ENCODE results near the gene PNLDC1. TPM values are rescaled to one million over a fixed set of nuclear protein-coding genes. Genes with fewer than 3 reads are reported as not detected.

The PNLDC1 gene
- total and polyA plus RNA-seq, 2 of the 4 experiments (the other 2 are of a cell fraction) = not detected

DNA sequence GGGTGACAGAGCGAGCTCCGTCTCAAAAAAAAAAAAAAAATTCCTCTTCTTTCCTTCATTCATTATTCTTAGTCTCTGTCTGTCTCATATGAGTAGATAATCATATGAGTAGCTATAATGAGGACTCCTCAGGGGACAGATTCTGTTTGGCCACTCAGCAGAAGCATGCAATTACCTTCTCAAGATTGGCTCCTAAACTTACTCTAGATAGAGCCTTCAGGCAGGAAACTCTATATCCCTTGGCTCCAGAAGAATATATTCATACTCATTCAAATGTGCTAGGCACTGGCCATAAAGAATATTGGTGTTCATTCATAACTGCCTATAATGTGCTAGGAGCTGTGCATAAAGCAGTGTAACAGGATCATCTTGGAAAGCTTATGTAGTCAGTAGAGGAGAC is 40.4 kb upstream of the PNLDC1 start:
- dilution Hi-C loops (cut with HindIII; ENCODE audit: low sequenced_read_pairs, unreplicated experiment) = no loop called here
- Histone ChIP-seq H3K4ac (ENCODE audit: low read depth, low read length) (no peak overlapping the region), H3K9ac (ENCODE audit: low read depth, low read length) (no peak overlapping the region)

More for the DNA sequence above, 40.4 kb upstream of the PNLDC1 start:
- no peak overlapping the region for H3K23ac ChIP-seq (ENCODE audit: low read depth, low read length)
- peaks cover 11% of the 10 kb centered on the region; the same call in 1 of the 2 replicates for H4K20me1 ChIP-seq (ENCODE audit: insufficient read depth, low read length)
- intact Hi-C loops (cut with micrococcal nuclease) (loop anchor here (2.0 kb wide), 1 partner anchor 67 kb away; the partner anchor contains the start of gene SOD2), in situ Hi-C loops (cut with MboI; ENCODE audit: low sequenced_read_pairs) (loop anchor here (10.0 kb wide), 1 partner anchor 65 kb away; the partner anchor contains the start of gene SOD2)
- DNase-seq (no peak), ATAC-seq (ENCODE audit: low read depth) (no peak)
- H3K36me3 ChIP-seq (ENCODE audit: control insufficient read depth, insufficient read depth, low read length) = peaks cover 23% of the 10 kb centered on the region
- H3K27ac ChIP-seq (ENCODE audit: insufficient read depth, low read length) = no peak overlapping the region
- no peak overlapping the region for H3K14ac ChIP-seq (replicated peaks; ENCODE audit: low read depth, low read length)
- no peak overlapping the region for H2AK9ac ChIP-seq (replicated peaks; ENCODE audit: low read depth, low read length, poor library complexity)
- H3K9me3 ChIP-seq (ENCODE audit: control insufficient read depth, insufficient read depth, low read length) = no peaks in the 10 kb centered on the region
- peaks cover 16% of the 10 kb centered on the region for H3K4me1 ChIP-seq (ENCODE audit: control insufficient read depth, insufficient read depth, low read length)
- no peak for TF ChIP-seq POLR2A (IDR thresholded peaks at IDR 0.05; ENCODE audit: low read depth, low read length)
- H3K4me3 ChIP-seq (ENCODE audit: insufficient read depth, low read depth, low read length) = no peak overlapping the region
- H2AFZ ChIP-seq (replicated peaks; ENCODE audit: low read length, poor library complexity) = no peak overlapping the region
- BruUV-seq (replicated peaks) = no TSS peak
- ChIA-PET POLR2A (ENCODE audit: unreplicated experiment) (no interaction called here), CTCF (interaction anchor here (0.6 kb wide), 1 partner anchor 74 kb away, joined by 3 read pairs; no protein-coding TSS in a partner anchor)
- no CpG with 5 or more reads among the region's 2 CpGs for WGBS, 2 experiments (ENCODE audit: extremely low coverage in 2 of 2, insufficient read length in 1 of 2)
- no peak overlapping the region for H4K8ac ChIP-seq (ENCODE audit: low read depth in 2 of 2, low read length in 2 of 2)
- H3K9me1 ChIP-seq (ENCODE audit: insufficient read depth, low read length) = peaks cover 16% of the 10 kb centered on the region
- no peak overlapping the region for H4K5ac ChIP-seq (ENCODE audit: low read depth, low read length)
- no peaks in the 10 kb centered on the region for H3K27me3 ChIP-seq (ENCODE audit: control insufficient read depth, insufficient read depth, low read length)
- H3K79me1 ChIP-seq (ENCODE audit: low read depth in 1 of 2, low read length in 2 of 2) = peaks cover 17 to 32% of the 10 kb centered on the region in 2 experiments
- H2BK5ac ChIP-seq (ENCODE audit: low read depth, low read length, poor library complexity, severe bottlenecking) = peak overlapping the region; percentile 53
- H3K56ac ChIP-seq (ENCODE audit: extremely low read depth, insufficient read depth, low read length) = no peak overlapping the region
- H2BK20ac ChIP-seq (ENCODE audit: low read depth, low read length) = no peak overlapping the region
- H3K18ac ChIP-seq (ENCODE audit: low read depth, low read length) = no peak overlapping the region
- H3K4me2 ChIP-seq (ENCODE audit: low read depth, low read length) = no peak overlapping the region
- H2BK120ac ChIP-seq (ENCODE audit: low read depth, low read length) = no peak overlapping the region
- H2AK5ac ChIP-seq (ENCODE audit: low read depth, low read length) = no peak overlapping the region
- H2BK15ac ChIP-seq (ENCODE audit: low read depth, low read length) = no peak overlapping the region
- H4K91ac ChIP-seq (ENCODE audit: insufficient read depth, low read depth, low read length) = no peak overlapping the region
